Stomach (tissue), 9 donors: ENCODE results near the gene SNRNP48. TPM values are rescaled to one million over a fixed set of nuclear protein-coding genes. Genes with fewer than 3 reads are reported as not detected.

ENCODE experiments used
- DNase-seq, 2 donors: peaks; one replicate each; pipeline versions ENCODE4 v3.0.0 to v3.0.0-alpha.2; 2013 to 2019
- H3K27ac ChIP-seq, 5 donors: fragments of 200-600 bp in 4 of 5; sonication (generic) in 4 of 5; one replicate each; pipeline ENCODE4 v1.5.1; 2013 to 2019; ENCODE audit warnings: mild to moderate bottlenecking in 1 of 5, moderate library complexity in 1 of 5
- H3K27me3 ChIP-seq, 3 donors: fragments of 200-600 bp; sonication (generic); one replicate each; pipeline ENCODE4 v1.5.1; 2017 to 2019; ENCODE audit warnings: mixed run types in 1 of 3
- H3K36me3 ChIP-seq, 4 donors: fragments of 200-600 bp; sonication (generic); 1 replicate in 3 of 4; 2 replicates in 1 of 4; pipeline ENCODE4 v1.5.1; 2016 to 2019
- H3K4me1 ChIP-seq, 4 donors: fragments of 200-600 bp; sonication (generic); one replicate each; pipeline ENCODE4 v1.5.1; 2016 to 2019
- H3K4me3 ChIP-seq, 4 donors: fragments of 200-600 bp; sonication (generic) in 3 of 4; one replicate each; pipeline ENCODE4 v1.5.1; 2016 to 2019; ENCODE audit warnings: mild to moderate bottlenecking in 1 of 4
- H3K9me3 ChIP-seq, 4 donors: fragments of 200-600 bp; sonication (generic); one replicate each; pipeline ENCODE4 v1.5.1; 2016 to 2019
- EP300 ChIP-seq: sonication (generic); formaldehyde crosslinking; IDR thresholded peaks from one replicate; pipeline ENCODE4 v1.6.1; 2017; ENCODE audit warnings: antibody characterized with exemption
- POLR2A ChIP-seq, 4 donors: fragments of 450-650 bp; IDR thresholded peaks; one replicate each; pipeline ENCODE4 v1.6.1; 2016; ENCODE audit warnings: antibody characterized with exemption in 4 of 4, control low read depth in 2 of 4, mild to moderate bottlenecking in 1 of 4, moderate library complexity in 1 of 4
- POLR2AphosphoS5 ChIP-seq, 3 donors: sonication (generic); formaldehyde crosslinking; IDR thresholded peaks; one replicate each; pipeline ENCODE4 v1.6.1; 2016; ENCODE audit warnings: antibody characterized with exemption in 3 of 3
- WGBS, 5 donors: extraction: QIAGEN DNeasy Blood & Tissue Kit in 3 of 5; methylation state at CpG; one replicate each; pipeline versions ENCODE4 v1.1.5 to v1.1.7; 2013 to 2018; 5-methylcytosine and 5-hydroxymethylcytosine counted together
- intact Hi-C: fragments of 100-400 bp; cut with DNase I; formaldehyde crosslinking; loops from one replicate; pipeline ENCODE4 v1.15.1; 2023; ENCODE audit warnings: low total_unique reads
- polyA plus RNA-seq, 3 donors: library from polyadenylated mRNA; stranded (reverse); fragments of 200-250 nt; gene quantifications; one replicate each; pipeline ENCODE4 v1.2.3, GENCODE V29; 2013
- total RNA-seq, 5 donors: library from RNA; depleted of rRNA; stranded (reverse); fragments of >200 nt; gene quantifications; one replicate each; pipeline versions ENCODE4 v1.1.0 to v1.2.3, GENCODE V29; 2014 to 2016
- TF ChIP-seq, protein P1 (sequence below), 7 experiments: fragments of 450-650 bp in 4 of 7; fragments of 200-600 bp in 3 of 7; sonication (generic) in 3 of 7; IDR thresholded peaks; one replicate each; pipeline ENCODE4 v1.5.1; 2016 to 2019; ENCODE audit warnings: antibody characterized with exemption in 7 of 7, control low read depth in 2 of 7, mild to moderate bottlenecking in 1 of 7
- donor health status: healthy with polysubstance abuse.
- donor health status: Bipolar disorder and iron deficiency.
- donor health status: healthy.

The SNRNP48 gene
- total and polyA plus RNA-seq, 8 donors = 5.1 to 138 (median 13.0) TPM

DNA sequence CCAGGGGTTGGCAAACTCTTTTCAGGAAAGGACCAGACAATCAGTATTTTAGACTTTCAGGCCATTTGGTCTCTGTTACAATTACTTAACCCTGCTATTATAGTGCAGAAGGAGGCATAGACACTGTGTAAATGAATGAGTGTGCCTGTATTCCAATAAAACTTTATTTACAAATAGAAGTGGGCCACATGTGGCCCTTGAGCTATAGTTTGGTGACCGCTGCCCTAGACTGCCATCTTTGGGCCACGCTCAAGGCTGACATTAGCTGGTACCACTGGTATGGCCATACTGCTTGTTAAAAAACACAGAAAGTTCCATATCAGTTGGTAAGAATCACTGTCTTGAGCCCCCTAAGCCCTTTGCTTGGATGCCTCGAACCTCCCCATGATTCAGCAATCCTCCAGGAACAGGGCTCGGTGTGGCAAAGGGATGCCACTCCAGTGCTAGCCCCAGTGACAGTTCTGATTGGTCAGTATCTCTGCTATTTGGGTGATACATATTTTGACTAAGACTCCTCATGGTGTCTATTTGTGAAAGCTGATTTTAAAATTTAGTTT is 23.3 kb upstream of the SNRNP48 start:
- 78 to 99% (median 94%) methylated on average over 4 of the region's 4 CpGs for WGBS, 5 donors
- Histone ChIP-seq H3K36me3 (peaks cover 24 to 86% (median 80%) of the 10 kb centered on the region in 4 donors), H3K27ac (no peak overlapping the region), H3K9me3 (no peaks in the 10 kb centered on the region), H3K27me3 (peaks cover 0 to 15% (median 0%) of the 10 kb centered on the region in 3 donors), H3K4me1 (peaks cover 0 to 12% (median 8%) of the 10 kb centered on the region in 4 donors), H3K4me3 (no peak overlapping the region)
- no peak for TF ChIP-seq POLR2A (IDR thresholded peaks at IDR 0.05)
- TF ChIP-seq EP300 = no peak
- TF ChIP-seq, protein P1, sequence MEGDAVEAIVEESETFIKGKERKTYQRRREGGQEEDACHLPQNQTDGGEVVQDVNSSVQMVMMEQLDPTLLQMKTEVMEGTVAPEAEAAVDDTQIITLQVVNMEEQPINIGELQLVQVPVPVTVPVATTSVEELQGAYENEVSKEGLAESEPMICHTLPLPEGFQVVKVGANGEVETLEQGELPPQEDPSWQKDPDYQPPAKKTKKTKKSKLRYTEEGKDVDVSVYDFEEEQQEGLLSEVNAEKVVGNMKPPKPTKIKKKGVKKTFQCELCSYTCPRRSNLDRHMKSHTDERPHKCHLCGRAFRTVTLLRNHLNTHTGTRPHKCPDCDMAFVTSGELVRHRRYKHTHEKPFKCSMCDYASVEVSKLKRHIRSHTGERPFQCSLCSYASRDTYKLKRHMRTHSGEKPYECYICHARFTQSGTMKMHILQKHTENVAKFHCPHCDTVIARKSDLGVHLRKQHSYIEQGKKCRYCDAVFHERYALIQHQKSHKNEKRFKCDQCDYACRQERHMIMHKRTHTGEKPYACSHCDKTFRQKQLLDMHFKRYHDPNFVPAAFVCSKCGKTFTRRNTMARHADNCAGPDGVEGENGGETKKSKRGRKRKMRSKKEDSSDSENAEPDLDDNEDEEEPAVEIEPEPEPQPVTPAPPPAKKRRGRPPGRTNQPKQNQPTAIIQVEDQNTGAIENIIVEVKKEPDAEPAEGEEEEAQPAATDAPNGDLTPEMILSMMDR (IDR thresholded peaks at IDR 0.05) = no peak
- TF ChIP-seq POLR2AphosphoS5 (IDR thresholded peaks at IDR 0.05) = no peak
- intact Hi-C loops = loop anchor here (10.0 kb wide), 1 partner anchor 152 kb away; no protein-coding TSS in a partner anchor
- no peak for DNase-seq

DNA sequence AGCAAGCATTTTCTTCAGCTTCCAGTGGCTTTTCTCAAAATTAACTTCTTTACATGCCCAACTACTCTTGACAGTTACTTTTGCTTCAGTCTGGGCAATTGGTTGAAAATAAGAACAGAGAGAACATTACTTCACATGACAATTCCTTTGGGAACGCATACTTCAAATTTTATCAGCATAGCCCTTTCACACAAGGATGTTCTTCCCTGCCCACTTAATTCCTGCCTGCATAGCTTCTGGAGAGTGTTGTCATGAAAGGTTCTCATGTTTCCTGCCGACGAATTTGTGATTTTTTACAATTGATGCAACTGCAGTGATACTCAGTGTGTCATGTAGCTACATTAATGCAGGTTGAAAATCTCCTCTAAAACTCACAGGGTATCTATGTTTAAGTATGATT is 22.0 kb upstream of the SNRNP48 start:
- H3K4me3 ChIP-seq = no peak overlapping the region
- no peak overlapping the region for H3K27ac ChIP-seq
- no peak for DNase-seq
- H3K27me3 ChIP-seq = peaks cover 0 to 10% (median 0%) of the 10 kb centered on the region in 3 donors
- TF ChIP-seq POLR2A (IDR thresholded peaks at IDR 0.05) (no peak), EP300 (no peak), POLR2AphosphoS5 (IDR thresholded peaks at IDR 0.05) (no peak)
- TF ChIP-seq, protein P1 (IDR thresholded peaks at IDR 0.05) = no peak
- intact Hi-C loops = loop anchor here (10.0 kb wide), 1 partner anchor 153 kb away; no protein-coding TSS in a partner anchor
- 76 to 89% (median 82%) methylated on average over 3 of the region's 3 CpGs for WGBS, 5 donors
- H3K4me1 ChIP-seq = no peaks in the 10 kb centered on the region
- H3K9me3 ChIP-seq = no peaks in the 10 kb centered on the region
- H3K36me3 ChIP-seq = peaks cover 24 to 93% (median 90%) of the 10 kb centered on the region in 4 donors

DNA sequence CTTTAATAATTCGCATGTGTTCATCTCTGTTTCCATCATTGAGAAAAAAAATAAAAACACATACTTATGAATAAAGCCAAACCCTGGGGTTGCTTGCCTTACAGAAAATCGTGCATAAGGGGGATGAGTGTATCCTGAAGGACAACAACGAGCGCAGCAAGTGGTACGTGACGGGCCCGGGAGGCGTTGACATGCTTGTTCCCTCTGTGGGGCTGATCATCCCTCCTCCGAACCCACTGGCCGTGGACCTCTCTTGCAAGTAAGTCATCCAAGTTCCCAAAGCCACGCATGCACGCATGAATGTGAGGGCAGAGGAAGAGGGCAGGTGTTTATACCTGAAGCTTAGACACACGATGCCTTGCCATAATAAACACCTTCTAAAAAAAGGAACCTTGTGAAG is 20.9 kb upstream of the SNRNP48 start:
- Histone ChIP-seq H3K4me1 (no peaks in the 10 kb centered on the region), H3K4me3 (no peak overlapping the region), H3K27ac (no peak overlapping the region), H3K36me3 (peaks cover 24 to 94% (median 91%) of the 10 kb centered on the region in 4 donors), H3K27me3 (peaks cover 0 to 10% (median 0%) of the 10 kb centered on the region in 3 donors), H3K9me3 (no peaks in the 10 kb centered on the region)
- intact Hi-C loops = loop anchor here (10.0 kb wide), 1 partner anchor 154 kb away; no protein-coding TSS in a partner anchor
- TF ChIP-seq POLR2AphosphoS5 (IDR thresholded peaks at IDR 0.05) (no peak), POLR2A (IDR thresholded peaks at IDR 0.05) (no peak), EP300 (no peak)
- TF ChIP-seq, protein P1 (IDR thresholded peaks at IDR 0.05) = no peak
- 89 to 95% (median 94%) methylated on average over 13 of the region's 13 CpGs for WGBS, 5 donors
- DNase-seq = no peak

DNA sequence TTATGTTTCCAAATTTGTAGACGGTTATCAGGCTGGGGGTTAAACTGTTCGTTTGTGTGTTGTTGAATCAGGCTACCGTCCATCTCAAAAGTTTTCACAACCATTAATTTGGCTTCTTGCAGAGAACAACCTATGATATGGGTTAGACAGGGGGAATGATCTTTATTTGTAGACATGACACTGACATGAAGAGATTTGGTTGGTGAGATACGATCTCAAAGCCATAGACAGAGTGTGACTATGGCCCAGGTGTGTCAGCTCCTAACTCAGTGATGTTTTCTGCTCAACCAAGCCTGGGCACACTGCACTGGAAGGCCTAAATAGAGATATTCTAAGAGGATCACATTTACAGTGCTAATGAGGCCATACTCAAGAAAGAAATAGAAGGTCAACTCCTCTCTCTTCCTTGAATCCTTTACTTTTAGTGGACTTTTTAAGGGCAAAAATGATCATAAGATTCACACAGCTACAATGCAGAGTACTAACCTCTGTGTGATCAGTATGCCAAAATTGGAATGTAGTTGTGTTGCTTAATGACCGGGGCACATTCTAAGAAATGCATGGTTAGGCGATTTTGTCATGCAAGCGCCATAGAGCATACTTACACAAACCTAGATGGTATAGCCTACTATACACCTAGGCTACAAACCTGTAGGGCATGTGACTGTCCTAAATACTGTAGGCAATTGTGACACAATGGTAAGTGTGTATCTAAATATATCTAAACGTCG is 17.6 kb upstream of the SNRNP48 start:
- Histone ChIP-seq H3K36me3 (peaks cover 25 to 100% (median 97%) of the 10 kb centered on the region in 4 donors), H3K4me1 (no peaks in the 10 kb centered on the region), H3K27ac (no peak overlapping the region), H3K27me3 (peaks cover 0 to 10% (median 0%) of the 10 kb centered on the region in 3 donors), H3K9me3 (no peaks in the 10 kb centered on the region), H3K4me3 (no peak overlapping the region)
- TF ChIP-seq POLR2A (IDR thresholded peaks at IDR 0.05) (no peak), POLR2AphosphoS5 (IDR thresholded peaks at IDR 0.05) (no peak), EP300 (no peak)
- TF ChIP-seq, protein P1 (IDR thresholded peaks at IDR 0.05) = no peak
- intact Hi-C loops = no loop called here
- no peak for DNase-seq
- WGBS, 5 donors = 83 to 93% (median 87%) methylated on average over 9 of the region's 9 CpGs
